Epithelial cell of proximal tubule (primary cell): Measurements from ENCODE around the gene MBNL2. TPM values are rescaled to one million over a fixed set of nuclear protein-coding genes. Genes with fewer than 3 reads are reported as not detected.

ENCODE experiments used
- DNase-seq: peaks from one replicate; pipeline ENCODE4 v3.0.0-alpha.2; 2011; ENCODE audit warnings: low read depth
- H3K4me3 ChIP-seq: 2 replicates; pipeline ENCODE4 v1.5.1; 2011; ENCODE audit warnings: low read depth, mild to moderate bottlenecking, low read length
- total RNA-seq: library from RNA; depleted of rRNA; stranded (reverse); fragments of >200 nt; gene quantifications from 2 replicates; pipeline ENCODE4 v1.2.3, GENCODE V29; 2015
- TF ChIP-seq, protein P1 (sequence below): conservative IDR thresholded peaks from 2 replicates; pipeline ENCODE4 v1.5.1; 2012; ENCODE audit warnings: low read depth, mild to moderate bottlenecking, low read length

The MBNL2 gene
- total RNA-seq, 1 donor from 2014 or later: 28.8 TPM

DNA sequence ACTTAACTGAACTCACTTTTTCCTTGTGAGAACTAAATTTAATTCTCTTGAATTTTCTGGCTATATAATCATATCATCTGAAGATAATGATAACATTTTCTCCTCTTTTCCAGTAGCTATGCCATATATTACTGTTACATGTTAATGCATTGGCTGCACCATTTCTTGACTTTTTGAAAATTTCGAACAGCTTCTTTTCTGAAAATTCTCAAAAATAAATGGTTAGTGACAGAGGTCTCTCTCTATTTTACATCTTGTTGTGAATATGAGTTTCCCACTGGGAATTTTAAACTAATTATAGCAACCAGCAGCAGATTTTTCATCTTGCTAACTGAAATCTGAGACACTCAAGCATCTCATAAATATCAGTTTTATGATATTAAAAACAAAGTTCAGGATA, 30.6 kb downstream of the MBNL2 start:
- no peak for DNase-seq
- TF ChIP-seq, protein P1, sequence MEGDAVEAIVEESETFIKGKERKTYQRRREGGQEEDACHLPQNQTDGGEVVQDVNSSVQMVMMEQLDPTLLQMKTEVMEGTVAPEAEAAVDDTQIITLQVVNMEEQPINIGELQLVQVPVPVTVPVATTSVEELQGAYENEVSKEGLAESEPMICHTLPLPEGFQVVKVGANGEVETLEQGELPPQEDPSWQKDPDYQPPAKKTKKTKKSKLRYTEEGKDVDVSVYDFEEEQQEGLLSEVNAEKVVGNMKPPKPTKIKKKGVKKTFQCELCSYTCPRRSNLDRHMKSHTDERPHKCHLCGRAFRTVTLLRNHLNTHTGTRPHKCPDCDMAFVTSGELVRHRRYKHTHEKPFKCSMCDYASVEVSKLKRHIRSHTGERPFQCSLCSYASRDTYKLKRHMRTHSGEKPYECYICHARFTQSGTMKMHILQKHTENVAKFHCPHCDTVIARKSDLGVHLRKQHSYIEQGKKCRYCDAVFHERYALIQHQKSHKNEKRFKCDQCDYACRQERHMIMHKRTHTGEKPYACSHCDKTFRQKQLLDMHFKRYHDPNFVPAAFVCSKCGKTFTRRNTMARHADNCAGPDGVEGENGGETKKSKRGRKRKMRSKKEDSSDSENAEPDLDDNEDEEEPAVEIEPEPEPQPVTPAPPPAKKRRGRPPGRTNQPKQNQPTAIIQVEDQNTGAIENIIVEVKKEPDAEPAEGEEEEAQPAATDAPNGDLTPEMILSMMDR: no peak
- H3K4me3 ChIP-seq: no peak overlapping the region

DNA sequence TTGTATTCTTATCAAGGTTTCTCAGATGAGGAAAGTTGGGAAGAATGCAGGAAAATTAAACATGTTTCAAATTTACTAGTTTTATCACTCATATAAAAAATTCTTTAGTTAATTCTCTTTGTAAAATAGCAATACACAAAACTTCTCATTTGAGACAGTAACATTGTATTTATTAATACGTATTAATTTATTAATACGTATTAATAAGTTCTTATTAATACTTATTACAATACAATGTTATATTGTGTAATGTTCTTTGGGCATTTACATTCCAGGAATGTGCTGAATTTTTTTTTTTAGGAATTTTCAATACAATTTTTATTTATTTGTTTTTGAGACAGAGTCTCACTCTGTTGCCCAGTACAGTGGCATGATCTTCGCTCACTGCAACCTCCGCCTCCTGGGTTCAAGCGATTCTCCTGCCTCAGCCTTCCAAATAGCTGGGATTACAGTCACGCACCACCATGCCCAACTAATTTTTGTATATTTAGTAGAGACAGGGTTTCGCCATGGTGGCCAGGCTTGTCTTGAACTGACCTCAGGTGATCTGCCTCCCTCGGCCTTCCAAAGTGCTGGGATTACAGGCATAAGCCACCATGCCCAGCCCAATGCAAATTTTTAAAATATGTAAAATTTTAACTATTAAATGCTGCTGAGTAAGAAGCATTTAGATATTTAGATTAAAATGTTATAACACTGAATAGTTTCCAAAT, 31.6 kb downstream of the MBNL2 start:
- H3K4me3 ChIP-seq: no peak overlapping the region
- TF ChIP-seq, protein P1: no peak
- no peak for DNase-seq

DNA sequence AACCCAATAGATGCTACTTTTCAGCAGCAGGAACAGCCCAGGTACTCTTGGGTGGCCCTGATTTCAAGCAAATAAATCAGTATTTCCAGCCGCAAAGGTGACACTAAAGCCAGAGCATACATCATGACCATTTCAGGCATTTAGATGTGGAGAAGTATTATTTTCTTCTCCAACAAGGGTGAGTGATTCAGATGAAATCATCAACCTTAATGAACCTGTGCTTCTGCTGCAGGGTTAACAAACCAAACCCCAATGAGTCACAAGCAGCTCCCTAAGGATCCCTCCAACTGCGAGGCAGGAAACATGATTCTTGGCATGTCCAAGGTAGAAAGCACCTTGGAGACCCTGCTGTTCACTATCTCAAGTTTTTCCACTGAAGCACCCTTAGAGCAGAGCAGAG, 32.7 kb downstream of the MBNL2 start:
- DNase-seq: peak; percentile 74

DNA sequence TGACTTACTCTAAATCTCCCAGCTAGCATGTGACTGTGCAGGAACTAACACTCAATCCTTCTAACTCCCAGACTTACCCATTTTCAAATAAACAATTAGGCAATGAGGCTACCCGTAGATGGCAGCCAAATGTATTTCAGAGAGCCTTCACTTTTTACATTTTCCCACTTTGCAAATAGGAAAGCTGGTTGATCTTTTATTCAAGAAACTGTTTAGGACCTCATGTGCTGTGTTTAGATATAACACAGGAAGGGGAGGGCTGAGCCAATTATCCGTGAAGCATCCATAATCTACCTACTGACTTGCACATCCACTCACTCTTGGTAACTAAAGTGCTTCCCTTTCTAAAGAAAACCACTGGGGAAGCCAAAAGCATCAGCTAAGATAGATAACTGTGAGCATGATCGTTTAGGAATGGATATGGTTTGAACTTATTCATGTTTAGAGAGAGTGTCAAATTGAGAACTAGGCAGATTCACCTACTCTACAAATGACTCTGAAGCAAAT, 33.4 kb downstream of the MBNL2 start:
- H3K4me3 ChIP-seq: no peak overlapping the region
- DNase-seq: no peak
- TF ChIP-seq, protein P1: no peak

More for the DNA sequence above, 32.7 kb downstream of the MBNL2 start:
- no peak overlapping the region for H3K4me3 ChIP-seq
- TF ChIP-seq, protein P1: no peak

DNA sequence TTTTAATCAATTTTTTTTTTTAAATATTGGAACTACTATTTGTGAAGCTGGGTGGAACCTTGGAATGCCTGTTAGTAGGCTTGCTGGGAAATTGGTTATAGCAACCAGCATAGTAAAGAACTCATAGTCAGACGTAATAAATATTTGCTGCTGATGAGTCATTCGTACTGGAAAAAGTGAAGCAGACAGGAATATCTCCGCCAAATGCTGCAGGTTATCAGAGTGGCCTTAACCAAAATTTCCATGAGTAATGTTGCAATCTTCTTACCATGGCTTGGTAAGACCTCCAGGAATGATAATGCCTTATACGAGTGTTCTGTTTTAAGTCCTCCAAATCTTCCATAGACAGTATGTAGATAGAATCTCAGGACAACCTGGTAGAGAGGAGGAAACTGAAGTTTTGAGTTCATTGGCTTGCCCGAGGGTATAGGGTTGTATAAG, 34.2 kb downstream of the MBNL2 start:
- peak; percentile 58 for DNase-seq
- H3K4me3 ChIP-seq: no peak overlapping the region
- TF ChIP-seq, protein P1: no peak

DNA sequence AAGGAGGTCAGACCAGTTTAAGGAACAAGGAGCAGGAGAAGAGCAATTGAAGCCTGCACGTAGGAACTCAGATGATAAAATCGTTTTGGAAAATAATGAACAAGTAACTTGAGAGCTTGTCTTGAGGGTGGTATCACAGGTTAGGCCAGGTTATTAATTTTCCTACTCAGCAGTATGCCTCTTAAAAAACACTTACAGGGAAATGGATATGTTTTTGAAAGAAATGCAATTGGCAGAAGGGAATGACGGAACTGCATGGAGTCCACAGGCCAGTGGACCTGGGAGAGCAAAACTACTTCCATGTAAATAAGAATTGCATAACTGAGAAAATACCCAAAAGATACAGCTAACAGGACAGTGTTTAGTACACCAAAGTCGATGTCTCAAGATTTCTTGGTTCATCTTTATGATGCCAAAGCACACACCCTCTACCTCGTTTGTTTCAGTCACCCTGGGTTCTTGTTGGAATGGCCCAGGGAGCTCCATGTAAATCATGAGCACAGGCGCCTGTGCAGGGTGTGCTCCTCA, 35.2 kb downstream of the MBNL2 start:
- no peak overlapping the region for H3K4me3 ChIP-seq
- no peak for DNase-seq

More for the DNA sequence above, 35.2 kb downstream of the MBNL2 start:
- TF ChIP-seq, protein P1: no peak
